DMS114 treated with DMSO at 0.1 percent for 48 hours (cell line): ENCODE results near the gene ATP1A4.
"Not testable (repeated sequence)": the region's sequence is repeated elsewhere in the genome, so short reads cannot be mapped to it uniquely, and the experiment has no call there.

Experiments used
- DNase-seq: peaks from one replicate; lab custom pipeline; 2025; ENCODE audit not compliant: unreplicated experiment; lab: John Stamatoyannopoulos, UW

ATP1A4 gene

DNA sequence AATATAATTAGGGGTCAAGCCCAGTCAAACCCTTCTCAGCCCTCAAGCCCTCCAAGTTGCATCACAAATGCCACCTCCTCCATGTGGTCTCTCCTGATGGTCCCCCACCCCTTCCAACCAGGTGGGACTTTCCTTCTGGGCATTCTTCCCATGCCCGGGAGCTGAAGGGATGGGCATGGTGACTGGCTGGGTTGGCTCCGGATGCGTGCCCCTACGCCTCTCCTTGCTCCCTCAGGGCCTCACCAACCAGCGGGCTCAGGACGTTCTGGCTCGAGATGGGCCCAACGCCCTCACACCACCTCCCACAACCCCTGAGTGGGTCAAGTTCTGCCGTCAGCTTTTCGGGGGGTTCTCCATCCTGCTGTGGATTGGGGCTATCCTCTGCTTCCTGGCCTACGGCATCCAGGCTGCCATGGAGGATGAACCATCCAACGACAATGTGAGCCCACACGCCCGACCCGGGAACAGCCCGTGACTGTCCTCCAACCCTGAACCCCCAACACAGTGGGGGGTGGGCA lies 28.4 kb upstream of the ATP1A4 start:
- no peak for DNase-seq

- no peak for DNase-seq
Measured at GRCh38 chr1:160123726-160124125, 27.7 kb upstream of the ATP1A4 start.

DNA sequence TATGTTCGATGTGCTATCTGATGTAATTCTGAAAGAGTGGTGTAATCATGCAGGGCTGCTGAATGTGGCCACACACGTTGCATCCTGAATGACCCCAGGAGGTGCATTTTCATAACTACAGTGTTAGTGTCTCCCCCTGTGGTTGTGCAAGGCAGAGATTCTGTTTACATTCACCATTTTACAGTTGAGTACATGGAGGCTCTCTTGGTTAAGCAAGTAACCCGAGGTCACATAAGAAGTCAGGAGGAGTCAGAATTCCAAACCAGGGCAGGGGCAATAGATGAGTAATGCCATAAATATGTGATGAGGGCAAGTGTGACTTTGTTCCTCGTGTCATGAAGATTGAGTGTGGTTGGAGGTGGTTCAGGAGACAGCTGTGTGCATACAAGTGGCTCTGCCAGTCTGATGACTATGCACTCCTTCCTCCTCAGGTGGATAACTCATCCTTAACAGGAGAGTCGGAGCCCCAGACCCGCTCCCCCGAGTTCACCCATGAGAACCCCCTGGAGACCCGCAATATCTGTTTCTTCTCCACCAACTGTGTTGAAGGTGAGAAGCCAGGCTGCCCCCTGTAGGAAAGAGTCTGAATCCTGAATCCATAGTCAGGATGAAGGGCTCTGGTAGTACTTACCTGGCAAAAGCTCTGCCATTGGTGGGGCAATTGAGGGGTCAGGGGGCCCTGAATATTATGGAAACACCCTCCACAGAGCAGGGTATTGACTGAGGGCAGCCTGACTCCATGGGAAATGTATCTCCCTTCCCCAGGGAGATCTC lies 26.5 kb upstream of the ATP1A4 start:
- DNase-seq = no peak

GRCh38 chr1:160125746-160126145 lies 25.7 kb upstream of the ATP1A4 start:
- DNase-seq = no peak

DNA sequence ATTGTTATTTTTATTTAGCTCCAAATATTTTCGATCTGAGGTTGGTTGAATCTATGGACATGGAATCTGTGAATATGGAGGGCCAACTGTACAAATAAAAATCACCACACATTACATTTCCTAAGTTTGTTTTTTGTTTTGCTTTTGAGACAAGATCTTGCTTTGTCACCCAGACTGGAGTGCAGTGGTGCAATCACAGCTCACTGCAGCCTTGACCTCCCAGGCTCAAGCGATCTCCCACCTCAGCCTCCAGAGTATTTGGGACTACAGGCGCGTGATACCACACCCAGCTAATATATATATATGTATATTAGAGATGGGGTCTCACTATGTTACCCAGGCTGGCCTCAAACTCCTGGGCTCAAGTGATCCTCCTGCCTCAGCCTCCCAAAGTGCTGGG lies 25.1 kb upstream of the ATP1A4 start:
- DNase-seq = not testable (repeated sequence)

DNA sequence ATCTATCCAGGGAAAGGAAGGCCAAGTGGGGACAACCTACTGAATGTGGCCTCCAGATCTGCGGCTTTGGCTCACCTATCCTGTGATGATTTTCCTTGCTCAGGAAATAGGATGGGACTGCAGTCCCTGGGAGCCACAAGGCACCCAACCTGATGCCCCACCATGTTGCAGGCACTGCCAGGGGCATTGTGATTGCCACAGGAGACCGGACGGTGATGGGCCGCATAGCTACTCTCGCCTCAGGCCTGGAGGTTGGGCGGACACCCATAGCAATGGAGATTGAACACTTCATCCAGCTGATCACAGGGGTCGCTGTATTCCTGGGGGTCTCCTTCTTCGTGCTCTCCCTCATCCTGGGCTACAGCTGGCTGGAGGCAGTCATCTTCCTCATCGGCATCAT lies 24.0 kb upstream of the ATP1A4 start:
- DNase-seq = no peak

- no peak for DNase-seq
Measured at GRCh38 chr1:160127865-160128523, 23.4 kb upstream of the ATP1A4 start.

DNA sequence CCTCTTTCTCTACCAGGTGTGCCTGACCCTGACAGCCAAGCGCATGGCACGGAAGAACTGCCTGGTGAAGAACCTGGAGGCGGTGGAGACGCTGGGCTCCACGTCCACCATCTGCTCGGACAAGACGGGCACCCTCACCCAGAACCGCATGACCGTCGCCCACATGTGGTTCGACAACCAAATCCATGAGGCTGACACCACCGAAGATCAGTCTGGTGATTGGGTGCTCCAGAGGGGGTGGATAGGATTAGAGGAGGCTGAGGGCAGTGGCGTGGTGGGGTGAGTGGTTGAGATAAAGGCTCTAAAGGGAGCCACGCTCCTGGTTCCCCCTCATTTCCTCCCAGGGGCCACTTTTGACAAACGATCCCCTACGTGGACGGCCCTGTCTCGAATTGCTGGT lies 22.8 kb upstream of the ATP1A4 start:
- DNase-seq = no peak

- no peak for DNase-seq
Measured at GRCh38 chr1:160129046-160129445, 22.4 kb upstream of the ATP1A4 start.

DNA sequence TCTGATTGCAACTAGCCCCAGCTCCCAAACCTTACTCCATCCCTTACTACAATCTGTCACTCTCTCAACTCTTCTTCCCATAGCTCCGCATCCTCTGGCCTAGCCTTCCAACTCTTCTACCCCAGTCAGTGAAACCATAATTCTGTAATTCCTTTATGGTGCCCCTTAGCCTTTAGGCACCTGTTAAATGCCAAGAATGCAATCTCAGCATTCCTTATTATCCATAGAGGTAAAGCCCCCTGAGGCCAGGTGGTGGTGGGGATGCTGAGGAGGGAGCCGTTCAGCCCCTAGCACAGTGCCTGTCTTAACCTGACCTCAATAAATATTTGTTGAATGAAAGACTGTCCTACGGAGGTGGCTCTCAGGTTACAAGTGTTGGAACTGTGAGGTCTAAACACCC lies 21.8 kb upstream of the ATP1A4 start:
- no peak for DNase-seq

DNA sequence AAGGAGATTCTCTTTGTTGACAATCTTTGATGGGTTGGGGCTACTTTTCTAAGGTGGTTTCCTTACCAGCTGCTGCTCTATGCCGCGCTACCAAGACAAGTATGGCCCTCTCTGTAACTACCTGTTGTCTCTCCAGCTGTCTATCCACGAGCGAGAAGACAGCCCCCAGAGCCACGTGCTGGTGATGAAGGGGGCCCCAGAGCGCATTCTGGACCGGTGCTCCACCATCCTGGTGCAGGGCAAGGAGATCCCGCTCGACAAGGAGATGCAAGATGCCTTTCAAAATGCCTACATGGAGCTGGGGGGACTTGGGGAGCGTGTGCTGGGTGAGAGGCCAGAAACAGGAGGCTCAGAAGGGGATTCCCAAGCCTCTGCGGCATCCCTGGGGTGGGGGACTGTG lies 21.4 kb upstream of the ATP1A4 start:
- no peak for DNase-seq

- no peak for DNase-seq
Measured at GRCh38 chr1:160130486-160130885, 20.9 kb upstream of the ATP1A4 start.

DNA sequence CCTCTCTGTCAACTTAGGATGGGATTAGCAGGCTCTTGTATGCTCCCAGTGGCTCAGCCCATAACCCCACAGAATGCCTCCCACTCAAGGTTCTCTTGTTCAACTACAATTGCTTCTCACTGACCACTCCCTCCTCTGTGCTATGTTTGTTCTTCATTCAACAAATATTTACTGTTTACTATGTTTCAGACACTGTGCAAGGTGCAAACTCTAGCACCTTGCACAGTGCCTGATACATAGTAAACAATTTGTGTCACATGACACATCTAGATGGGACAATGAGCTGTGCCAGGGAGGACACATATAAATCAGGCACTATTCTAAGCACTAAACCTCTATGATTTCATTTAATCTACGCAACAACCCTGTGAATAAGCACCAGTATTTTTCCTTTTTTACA lies 20.5 kb upstream of the ATP1A4 start:
- no peak for DNase-seq

DNA sequence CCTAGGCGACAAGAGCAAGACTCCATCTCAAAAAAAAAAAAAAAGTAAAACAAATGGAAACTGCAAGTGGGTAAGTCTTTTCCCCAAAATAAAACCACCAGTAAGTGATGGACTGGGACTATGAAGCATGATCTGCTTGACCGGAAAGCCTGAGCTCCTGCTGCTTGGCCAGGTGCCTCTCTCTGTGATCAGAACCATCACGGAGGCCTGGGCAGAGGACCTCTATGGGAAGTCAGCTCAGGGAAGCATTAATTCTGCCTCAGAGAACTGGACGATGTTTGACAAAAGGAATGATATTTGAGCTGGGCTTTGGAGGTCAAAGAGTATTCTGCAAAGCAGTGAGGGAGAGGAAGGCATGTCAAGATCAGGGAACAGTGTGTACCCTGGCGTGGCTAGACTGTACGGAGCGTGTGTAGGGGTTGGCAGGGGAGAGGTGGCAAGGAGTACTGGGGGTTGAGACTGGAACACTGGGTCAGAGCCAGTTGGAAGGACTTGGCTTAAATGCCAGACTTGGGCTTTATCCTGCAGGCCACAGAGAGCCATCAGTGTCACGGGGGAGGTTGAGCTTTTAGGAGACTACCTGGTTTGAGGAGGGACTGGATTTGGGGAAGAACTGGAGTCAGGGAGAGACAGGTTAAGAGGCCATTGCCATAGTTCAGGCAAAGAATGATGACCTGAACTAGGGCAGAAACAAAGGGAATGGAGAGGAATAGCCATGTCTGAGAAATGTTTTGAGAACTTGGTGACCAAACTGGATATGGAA lies 19.4 kb upstream of the ATP1A4 start:
- DNase-seq = no peak

GRCh38 chr1:160133990-160134770 lies 17.2 kb upstream of the ATP1A4 start:
- no peak for DNase-seq

DNA sequence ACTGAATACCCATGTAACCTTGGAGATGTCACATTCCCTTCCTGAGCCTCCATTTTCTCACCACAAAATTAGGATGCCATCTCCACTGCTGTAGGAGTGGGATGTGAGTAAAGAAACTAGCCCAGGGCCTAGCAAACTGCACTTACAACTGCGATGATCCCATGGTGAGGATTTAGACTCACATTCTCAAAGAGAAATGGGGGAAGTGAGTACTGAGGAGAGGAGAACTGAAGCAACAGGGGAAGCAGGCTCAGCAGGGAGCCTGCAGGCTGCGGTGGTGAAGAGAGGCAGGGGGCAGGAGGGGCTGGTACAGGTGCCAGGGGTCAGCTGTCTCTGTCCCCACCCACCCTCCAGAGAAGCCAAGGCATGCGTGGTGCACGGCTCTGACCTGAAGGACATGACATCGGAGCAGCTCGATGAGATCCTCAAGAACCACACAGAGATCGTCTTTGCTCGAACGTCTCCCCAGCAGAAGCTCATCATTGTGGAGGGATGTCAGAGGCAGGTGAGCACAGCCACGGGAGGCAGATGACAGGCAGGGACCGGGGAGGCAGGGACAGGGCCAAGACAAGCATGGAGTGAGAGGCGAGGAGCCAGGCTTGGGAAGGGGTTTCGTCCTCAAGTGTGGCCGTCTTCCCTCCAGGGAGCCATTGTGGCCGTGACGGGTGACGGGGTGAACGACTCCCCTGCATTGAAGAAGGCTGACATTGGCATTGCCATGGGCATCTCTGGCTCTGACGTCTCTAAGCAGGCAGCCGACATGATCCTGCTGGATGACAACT lies 16.4 kb upstream of the ATP1A4 start:
- no peak for DNase-seq

- no peak for DNase-seq
Measured at GRCh38 chr1:160136121-160136925, 15.1 kb upstream of the ATP1A4 start.

DNA sequence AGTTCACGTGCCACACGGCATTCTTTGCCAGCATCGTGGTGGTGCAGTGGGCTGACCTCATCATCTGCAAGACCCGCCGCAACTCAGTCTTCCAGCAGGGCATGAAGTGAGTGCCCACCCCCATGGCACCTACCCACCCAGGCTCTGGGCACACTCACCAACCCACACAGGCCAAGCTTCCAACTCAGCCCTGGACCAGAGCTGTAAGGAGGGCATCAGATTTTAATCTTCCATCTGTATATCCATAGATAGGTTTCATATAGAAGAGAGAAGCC lies 14.5 kb upstream of the ATP1A4 start:
- DNase-seq = no peak

DNA sequence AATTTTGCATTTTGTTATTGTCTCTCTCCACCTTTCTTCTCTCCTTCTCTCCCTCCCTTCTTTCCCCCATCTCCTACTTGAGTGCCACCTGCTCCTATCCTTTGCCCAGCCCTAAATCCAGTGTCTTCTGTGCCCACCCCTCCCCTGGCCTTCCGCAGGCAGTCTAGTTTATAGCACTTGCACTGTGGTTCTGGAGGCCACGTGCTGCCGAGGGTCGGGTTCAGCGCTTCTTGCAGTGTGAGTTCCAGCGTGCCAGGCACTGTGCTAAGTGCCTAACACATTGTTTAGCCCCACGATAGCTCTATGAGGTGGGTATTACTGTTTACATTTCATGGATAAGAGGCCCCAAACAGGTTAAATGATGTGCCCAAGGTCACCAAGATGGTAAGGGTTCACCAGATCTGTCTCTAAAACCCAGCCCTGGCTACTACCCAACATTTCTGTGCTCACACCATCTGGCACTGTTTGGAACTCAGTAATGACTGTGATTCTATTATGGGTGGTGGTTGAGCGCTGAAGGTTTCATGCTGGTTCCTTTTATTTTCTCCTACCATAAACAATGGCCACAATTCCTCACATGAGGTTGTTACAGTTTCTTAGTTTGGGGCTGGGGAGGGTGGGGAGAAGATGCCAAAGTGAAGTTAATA lies 14.1 kb upstream of the ATP1A4 start:
- DNase-seq = no peak
